Stimulated activated CD8-positive, alpha-beta memory T cell treated with anti-CD3 and anti-CD28 coated beads, Interleukin-2, amount 100 ng/mL, for 48 hours (primary cell): ENCODE data around the gene TM4SF20.
"Not testable (repeated sequence)": the region's sequence is repeated elsewhere in the genome, so short reads cannot be mapped to it uniquely, and the experiment has no call there.

Source experiments
- DNase-seq, 2 donors: peaks; one replicate each; pipeline ENCODE4 v3.0.0-alpha.2; 2020; ENCODE audit warnings: low read depth in 2 of 2

TM4SF20 gene

DNA sequence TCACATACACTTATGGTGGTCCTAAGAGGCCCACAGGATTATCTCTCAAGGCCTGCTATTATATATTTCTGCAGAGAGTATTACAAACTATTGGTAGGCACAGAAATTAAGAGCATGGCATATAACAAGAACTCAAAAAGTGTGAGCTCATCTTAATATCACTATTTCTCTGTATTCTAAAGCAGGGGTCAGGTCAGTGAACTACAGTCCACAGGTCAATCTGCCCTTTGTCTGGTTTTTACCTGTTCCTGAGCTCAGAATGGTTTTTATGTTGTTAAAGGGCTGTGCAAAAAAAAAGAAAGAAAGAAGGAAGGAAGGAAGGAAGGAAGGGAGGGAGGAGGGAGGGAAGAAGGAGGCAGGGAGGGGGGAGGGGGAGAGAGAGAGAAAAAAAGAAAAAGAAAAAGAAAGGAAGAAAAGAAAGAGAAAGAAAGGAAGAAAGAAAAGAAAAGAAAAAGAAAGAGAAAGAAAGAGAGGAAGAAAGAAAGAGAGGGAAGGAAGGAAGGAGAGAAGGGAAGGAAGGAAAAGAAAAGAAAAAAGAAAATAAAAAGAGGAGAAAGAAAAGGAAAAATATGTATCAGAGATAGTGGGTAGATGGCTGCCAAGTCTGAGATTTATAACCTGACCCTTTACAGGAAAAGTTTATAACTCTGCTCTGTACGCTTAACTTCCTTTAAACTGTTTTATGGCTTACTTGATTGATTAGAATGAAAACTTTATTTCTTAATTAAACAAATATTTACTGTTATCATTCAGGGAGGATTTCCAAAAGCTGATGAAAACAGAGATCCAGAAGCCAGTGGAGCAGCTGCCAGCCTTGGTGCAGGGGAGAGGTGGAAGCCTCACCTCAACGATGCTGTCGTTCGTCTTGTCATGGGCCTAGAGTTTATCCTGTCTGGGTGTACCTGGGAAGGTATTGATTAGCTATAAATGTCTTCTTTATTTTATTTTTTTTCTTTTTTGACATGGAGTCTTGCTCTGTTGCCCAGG lies 19.9 kb upstream of the TM4SF20 start:
- DNase-seq = no peak

- no peak for DNase-seq
These were observed 18.5 kb upstream of the TM4SF20 start for GRCh38 chr2:227397562-227397961.

- no peak for DNase-seq
These were observed 16.4 kb upstream of the TM4SF20 start for GRCh38 chr2:227395556-227395955.

- DNase-seq = no peak
These were observed 15.3 kb upstream of the TM4SF20 start for GRCh38 chr2:227394401-227394800.

DNA sequence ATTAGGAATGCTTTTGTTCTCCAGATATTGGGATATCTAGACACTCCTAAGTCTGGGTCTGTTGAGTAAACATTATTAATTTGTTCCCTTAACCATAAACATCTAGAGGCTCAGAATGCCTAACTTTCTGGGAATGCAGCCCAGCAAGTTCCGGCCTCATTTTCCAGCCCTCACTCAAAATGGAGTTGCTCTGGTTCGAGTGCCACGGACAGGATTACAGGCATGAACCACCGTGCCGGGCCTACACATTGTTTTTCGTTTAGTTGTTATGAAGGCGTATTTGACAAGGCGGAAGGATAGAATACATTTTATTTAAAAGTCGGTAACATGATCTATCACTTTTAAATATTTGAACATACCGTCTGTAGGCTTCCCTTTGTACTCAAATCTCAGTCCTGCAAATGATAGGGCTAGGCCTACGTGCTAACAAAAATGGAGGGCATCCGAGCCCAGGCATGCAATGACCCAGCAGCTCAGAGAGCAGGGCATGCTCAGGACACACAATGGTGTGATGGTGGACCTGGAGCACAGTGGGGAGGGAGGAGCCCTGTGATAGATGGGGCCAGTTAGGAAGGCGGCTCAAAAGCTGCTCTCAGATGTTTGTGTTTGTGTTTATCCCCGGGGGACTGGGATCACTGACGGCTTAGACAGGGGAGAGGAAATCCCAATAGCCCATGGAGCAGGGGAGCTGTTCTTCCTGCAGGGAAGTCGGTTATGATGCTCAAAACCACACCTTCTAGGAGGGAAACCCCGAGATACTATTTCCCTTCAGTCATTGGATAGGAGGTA lies 11.6 kb upstream of the TM4SF20 start:
- no peak for DNase-seq

DNA sequence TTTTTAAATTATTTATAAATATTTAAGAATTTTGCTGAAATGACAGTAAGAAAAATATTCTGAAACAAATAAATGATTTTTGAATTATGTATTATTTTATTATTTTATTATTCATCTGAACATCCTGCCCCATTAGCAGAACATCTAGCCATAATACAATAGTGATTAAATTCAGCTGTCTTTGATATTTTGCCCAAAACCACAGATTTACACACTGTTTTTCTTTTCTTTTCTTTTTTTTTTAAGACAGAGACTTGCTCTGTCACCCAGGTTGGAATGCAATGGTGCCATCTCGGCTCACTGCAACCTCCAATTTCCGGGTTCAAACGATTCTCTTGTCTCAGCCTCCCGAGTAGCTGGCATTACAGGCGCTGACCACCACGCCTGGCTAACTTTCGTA lies 10.6 kb upstream of the TM4SF20 start:
- DNase-seq = no peak

GRCh38 chr2:227389231-227389630 lies 10.1 kb upstream of the TM4SF20 start:
- no peak for DNase-seq

- no peak for DNase-seq
These were observed 9.5 kb upstream of the TM4SF20 start for GRCh38 chr2:227388537-227389011.

- not testable (repeated sequence) for DNase-seq
These were observed 8.5 kb upstream of the TM4SF20 start, which contains the start of gene SCYGR1 for GRCh38 chr2:227387583-227387982. Gene SCYGR1 (minus strand): TSS chr2:227387949. CDS start chr2:227387949, 0 bp downstream.

DNA sequence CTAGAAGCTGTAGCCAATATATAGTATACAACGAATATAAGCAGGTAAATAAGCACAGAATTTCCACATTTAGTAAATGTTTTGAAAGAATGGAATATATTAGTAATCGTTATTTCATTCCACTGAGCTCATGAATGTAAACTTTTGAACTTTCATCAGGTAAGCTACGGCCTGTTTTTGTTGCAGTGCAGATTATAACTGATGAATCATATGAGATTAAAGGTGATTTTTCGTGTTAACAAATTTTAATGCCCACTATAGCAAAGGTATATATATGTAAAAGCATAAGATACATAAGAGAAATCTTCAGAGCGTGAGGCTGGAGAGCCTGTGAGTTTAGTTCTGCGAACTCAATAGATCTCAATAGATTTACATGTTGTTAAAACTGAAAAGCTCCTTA lies 7.5 kb upstream of the TM4SF20 start:
- no peak for DNase-seq

- DNase-seq = no peak
These were observed 4.6 kb upstream of the TM4SF20 start for GRCh38 chr2:227383686-227384085.

DNA sequence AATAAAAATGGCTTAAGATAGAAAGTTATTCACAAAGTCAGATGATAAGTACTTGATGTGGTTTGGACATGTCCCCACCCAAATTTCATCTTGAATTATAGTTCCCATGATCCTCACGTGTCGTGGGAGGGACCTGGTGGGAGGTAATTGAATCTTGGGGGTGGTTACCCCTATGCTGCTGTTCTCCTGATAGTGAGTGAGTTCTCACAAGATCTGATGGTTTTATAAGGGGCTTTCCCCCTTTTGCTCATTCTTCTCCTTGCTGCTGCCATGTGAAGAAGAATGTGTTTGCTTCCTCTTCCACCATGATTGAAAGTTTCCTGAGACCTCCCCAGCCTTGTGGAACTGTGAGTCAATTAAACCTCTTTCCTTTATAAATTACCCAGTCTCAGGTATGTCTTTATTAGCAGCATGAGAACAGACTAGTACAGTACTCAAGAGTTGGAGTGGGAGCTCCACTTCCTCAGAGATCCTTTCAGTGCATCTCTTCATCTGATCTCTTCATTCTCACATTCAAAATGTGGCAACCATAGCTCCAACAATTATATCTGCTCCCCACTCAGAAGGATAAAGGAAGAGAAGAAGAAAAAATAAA lies 3.2 kb upstream of the TM4SF20 start:
- DNase-seq = not testable (repeated sequence)

DNA sequence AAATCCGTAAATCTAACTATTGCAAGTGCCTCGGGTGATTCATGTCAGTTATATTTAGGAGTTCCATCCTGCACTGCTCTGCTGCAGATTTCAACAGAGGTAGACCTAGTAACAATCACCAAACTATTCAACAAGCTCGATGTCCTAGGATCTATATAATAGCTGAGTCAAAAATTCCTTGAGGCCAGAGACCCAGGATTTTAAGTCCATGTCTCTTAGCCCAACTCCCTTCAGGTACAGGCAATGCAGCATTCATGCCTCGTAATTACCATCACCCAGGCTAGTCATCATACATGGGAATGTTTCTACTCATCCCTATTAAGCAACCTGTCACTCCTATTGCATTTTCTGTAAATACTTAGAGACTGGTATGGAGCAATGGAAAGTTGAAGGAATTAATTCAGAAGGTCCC lies 729 bp downstream of the TM4SF20 start:
- DNase-seq = no peak

DNA sequence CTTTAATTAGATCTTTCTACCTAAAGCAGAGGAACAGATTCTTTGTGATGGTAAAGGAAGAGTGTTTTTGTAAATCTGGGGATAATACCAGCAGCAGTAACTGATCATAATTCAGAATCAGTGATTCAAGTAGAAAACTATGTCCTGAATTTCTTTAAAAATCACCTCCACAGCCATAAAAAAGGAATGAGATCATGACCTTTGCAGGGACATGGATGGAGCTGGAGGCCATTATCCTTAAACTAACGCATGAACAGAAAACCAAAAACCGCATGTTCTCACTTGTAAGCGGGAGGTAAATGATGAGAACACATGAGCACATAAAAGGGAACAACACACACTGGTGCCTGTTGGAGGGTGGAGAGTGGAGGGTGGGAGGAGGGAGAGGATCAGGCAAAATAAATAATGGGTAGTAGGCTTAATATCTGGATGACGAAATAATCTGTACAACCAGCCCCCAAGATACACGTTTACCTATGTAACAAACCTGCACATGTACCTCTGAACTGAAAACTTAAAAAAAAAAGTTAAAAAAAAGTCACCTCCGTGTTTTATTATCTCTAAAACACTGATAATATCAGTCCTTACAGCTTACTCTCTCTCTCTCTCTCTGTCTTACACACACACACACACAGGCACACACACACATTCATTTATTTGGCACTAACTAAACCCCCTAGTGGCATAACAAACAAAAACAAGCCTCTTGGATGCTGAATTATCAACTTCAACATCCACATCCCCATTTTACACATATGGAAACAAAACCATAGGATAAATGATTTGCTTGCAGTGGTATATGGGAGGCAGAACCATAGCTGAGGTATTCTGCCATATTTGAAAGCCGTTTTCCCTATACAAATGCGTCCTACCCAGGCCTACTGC lies 1.4 kb downstream of the TM4SF20 start:
- no peak for DNase-seq

DNA sequence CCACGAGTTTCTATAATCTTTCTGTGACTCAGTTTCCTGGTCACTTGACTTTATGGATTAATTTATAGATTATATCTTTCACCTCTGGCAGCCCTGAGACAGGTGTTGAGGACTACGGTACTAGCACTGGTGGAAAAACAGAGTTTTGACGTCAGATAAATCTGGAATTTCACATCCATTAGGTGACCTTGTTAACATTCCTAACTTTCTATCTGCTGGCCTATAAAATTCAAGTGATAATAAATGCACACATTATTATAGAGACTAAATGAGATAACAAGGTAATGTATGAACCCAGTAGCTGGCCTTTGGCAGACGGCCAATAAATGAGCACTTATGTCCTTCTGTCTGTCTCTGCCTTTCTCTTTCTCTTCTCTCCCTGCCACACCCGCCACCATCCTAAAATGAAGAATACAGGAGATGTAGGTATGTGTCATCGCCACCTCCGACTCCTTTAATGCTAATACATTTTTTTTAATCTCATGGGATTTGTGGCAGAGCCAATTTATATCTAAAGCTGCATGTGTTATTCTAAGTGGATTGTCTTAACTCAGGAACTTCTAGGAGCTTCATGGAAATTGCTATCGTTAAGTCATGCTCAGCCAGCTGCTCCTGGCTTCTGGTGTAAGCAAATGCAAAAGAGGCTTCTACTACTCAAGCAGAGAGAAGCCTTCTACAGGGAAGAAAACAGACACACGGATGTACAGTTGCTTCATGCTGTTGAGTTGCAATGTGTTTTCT lies 2.3 kb downstream of the TM4SF20 start:
- no peak for DNase-seq

DNA sequence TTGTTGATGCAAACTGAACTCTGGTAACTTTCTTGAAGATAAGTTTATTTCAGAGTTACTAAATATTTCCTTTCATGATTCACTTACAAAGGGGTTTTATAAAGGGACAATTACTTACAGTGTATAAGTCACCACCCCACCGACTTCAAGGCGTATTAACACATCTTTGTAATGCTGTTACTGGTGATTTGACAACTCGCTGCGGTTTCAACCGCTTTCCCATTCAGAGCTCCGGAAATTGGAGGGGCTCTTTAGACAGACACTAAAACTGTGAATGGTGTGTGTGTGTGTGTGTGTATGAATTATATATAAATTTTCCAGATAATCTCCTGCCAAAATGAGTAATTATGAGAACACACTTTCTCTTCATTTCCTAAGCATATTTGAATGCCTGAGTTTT lies 4.9 kb downstream of the TM4SF20 start:
- DNase-seq = no peak

- DNase-seq = no peak
These were observed 5.7 kb downstream of the TM4SF20 start for GRCh38 chr2:227373389-227373788.

GRCh38 chr2:227370791-227371312 lies 8.3 kb downstream of the TM4SF20 start:
- DNase-seq = no peak

DNA sequence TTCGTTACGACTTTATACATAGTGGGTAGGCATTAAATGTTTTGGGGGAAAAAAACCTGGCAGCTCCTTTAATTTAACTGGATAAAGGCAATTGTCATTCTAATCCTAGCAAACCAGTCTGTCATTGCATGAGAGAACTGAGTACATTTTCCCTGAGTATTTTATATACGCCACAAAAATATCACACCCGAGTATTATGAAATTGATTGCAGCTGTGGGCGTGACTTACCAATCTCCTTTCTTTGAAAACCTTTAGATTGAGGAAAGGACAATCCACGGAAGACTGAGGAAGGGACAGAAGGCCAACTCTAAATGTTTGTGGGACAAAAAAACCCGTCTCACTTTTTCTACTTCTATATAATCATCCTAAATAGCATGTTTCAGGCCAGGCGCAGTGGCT lies 9.0 kb downstream of the TM4SF20 start:
- DNase-seq = no peak

- no peak for DNase-seq
These were observed 10.5 kb downstream of the TM4SF20 start for GRCh38 chr2:227368574-227368973.
